H1 (cell line): ENCODE measurements around the gene EPYC. TPM values are rescaled to one million over a fixed set of nuclear protein-coding genes. Genes with fewer than 3 reads are reported as not detected.

ENCODE experiments used
- CHD7 ChIP-seq: fragments of 300-600 bp; sonication (generic); IDR thresholded peaks from 2 replicates; pipeline ENCODE4 v1.7.1; 2012; ENCODE audit warnings: low read length, moderate library complexity, mild to moderate bottlenecking, inconsistent platforms; ENCODE audit not compliant: insufficient replicate concordance
- EGR1 ChIP-seq: IDR thresholded peaks from 2 replicates; pipeline ENCODE4 v1.6.1; 2011; ENCODE audit warnings: low read depth, low read length, borderline replicate concordance
- EZH2 ChIP-seq: fragments of 200-600 bp; sonication (generic); IDR thresholded peaks from 2 replicates; pipeline ENCODE4 v1.7.1; 2012; ENCODE audit warnings: low read depth, mild to moderate bottlenecking, moderate library complexity, low read length, inconsistent platforms; ENCODE audit not compliant: severe bottlenecking
- KDM1A ChIP-seq: fragments of 200-600, 300-600 bp; sonication (generic); IDR thresholded peaks from 2 replicates; pipeline ENCODE4 v1.7.1; 2016; ENCODE audit warnings: mild to moderate bottlenecking, low read length, borderline replicate concordance
- SP4 ChIP-seq: IDR thresholded peaks from 2 replicates; pipeline ENCODE4 v1.6.1; 2012; ENCODE audit warnings: low read length, inconsistent platforms
- polyA plus RNA-seq, 7 experiments: library from polyadenylated mRNA; depleted of rRNA in 3 of 7; stranded (reverse) in 5 of 7; unstranded in 2 of 7; fragments of >200 nt in 5 of 7; fragments of 200-250 nt in 2 of 7; gene quantifications; 1 replicate in 5 of 7; 2 replicates in 1 of 7; 4 replicates in 1 of 7; pipeline versions ENCODE4 v1.2.1 to v1.2.3, GENCODE V29; 2011 to 2013; ENCODE audit warnings: missing spikeins in 2 of 7, mixed read lengths in 2 of 7
- total RNA-seq: library from RNA; stranded (reverse); fragmentation: NEBNext Ultra II Directional; extraction: Animal tissue kit (Norgen Biotek cat#: 25700); gene quantifications from 2 replicates; pipeline ENCODE4 v1.2.1, GENCODE V29; 2021

Gene EPYC
- total and polyA plus RNA-seq, 2 of the 8 experiments (the other 6 are each of a cell fraction or from before 2014, with no cell fraction given), result not detected

- TF ChIP-seq CHD7, result no peak
- no peak for TF ChIP-seq EZH2
- TF ChIP-seq KDM1A, result no peak
- no peak for TF ChIP-seq SP4
- no peak for TF ChIP-seq EGR1
These were observed 5.2 kb downstream of the EPYC start (continued) for GRCh38 chr12:90999527-90999926.
